RWPE2 (cell line): ENCODE results near the gene NOSTRIN.
"Not testable (repeated sequence)": the region's sequence is repeated elsewhere in the genome, so short reads cannot be mapped to it uniquely, and the experiment has no call there.

Source experiments
- ATAC-seq: fragments of 200-7000 bp; cut with Tn5 transposase; 3 replicates; pipeline ENCODE4 v1.9.1; 2021; ENCODE audit warnings: low read depth
- DNase-seq: peaks from one replicate; pipeline ENCODE4 v3.0.0-alpha.2; 2020; ENCODE audit warnings: low spot score
- H3K27ac ChIP-seq: fragments of 450-650 bp; 2 replicates; pipeline ENCODE4 v1.5.1; 2017; ENCODE audit warnings: mild to moderate bottlenecking; ENCODE audit not compliant: poor library complexity, severe bottlenecking
- H3K27me3 ChIP-seq: fragments of 250-450 bp; sonication (Bioruptor Pico); 2 replicates; pipeline ENCODE4 v1.5.1; 2021; ENCODE audit warnings: mild to moderate bottlenecking, moderate library complexity; ENCODE audit not compliant: insufficient read depth, poor library complexity, severe bottlenecking
- H3K36me3 ChIP-seq: fragments of 250-450 bp; sonication (Bioruptor Pico); 2 replicates; pipeline ENCODE4 v1.5.1; 2020; ENCODE audit warnings: low read depth, mild to moderate bottlenecking, moderate library complexity
- H3K4me1 ChIP-seq: fragments of 250-450 bp; sonication (Bioruptor Pico); 2 replicates; pipeline ENCODE4 v1.5.1; 2021; ENCODE audit warnings: mild to moderate bottlenecking, moderate library complexity; ENCODE audit not compliant: insufficient read depth, poor library complexity, severe bottlenecking
- H3K4me3 ChIP-seq: fragments of 250-450 bp; sonication (Bioruptor Pico); 2 replicates; pipeline ENCODE4 v1.5.1; 2021; ENCODE audit warnings: mild to moderate bottlenecking, moderate library complexity; ENCODE audit not compliant: severe bottlenecking
- H3K9me3 ChIP-seq: fragments of 250-450 bp; sonication (Bioruptor Pico); 2 replicates; pipeline ENCODE4 v1.5.1; 2021; ENCODE audit warnings: mild to moderate bottlenecking, moderate library complexity; ENCODE audit not compliant: severe bottlenecking
- CTCF ChIP-seq: fragments of 450-650 bp; IDR thresholded peaks from one replicate; pipeline ENCODE4 v1.5.1; 2017; ENCODE audit warnings: mild to moderate bottlenecking, moderate library complexity; ENCODE audit not compliant: poor library complexity, severe bottlenecking

NOSTRIN gene

GRCh38 chr2:168790226-168790902 is 12.1 kb upstream of the NOSTRIN start:
- ATAC-seq: no peak
- TF ChIP-seq CTCF: no peak
- H3K4me1 ChIP-seq: no peaks in the 10 kb centered on the region
- no peak for DNase-seq
- no peaks in the 10 kb centered on the region for H3K36me3 ChIP-seq
- no peaks in the 10 kb centered on the region for H3K9me3 ChIP-seq
- H3K4me3 ChIP-seq: no peak overlapping the region
- no peak overlapping the region for H3K27ac ChIP-seq
- H3K27me3 ChIP-seq: no peaks in the 10 kb centered on the region

GRCh38 chr2:168791140-168791539 is 11.3 kb upstream of the NOSTRIN start:
- H3K27ac ChIP-seq, H3K27me3 ChIP-seq, H3K36me3 ChIP-seq, ATAC-seq, H3K4me3 ChIP-seq, DNase-seq, H3K9me3 ChIP-seq, H3K4me1 ChIP-seq: not testable (repeated sequence)

GRCh38 chr2:168793596-168793995 is 8.8 kb upstream of the NOSTRIN start:
- Histone ChIP-seq H3K9me3 (no peaks in the 10 kb centered on the region), H3K27ac (no peak overlapping the region), H3K36me3 (no peaks in the 10 kb centered on the region), H3K27me3 (no peaks in the 10 kb centered on the region), H3K4me1 (no peaks in the 10 kb centered on the region), H3K4me3 (no peak overlapping the region)
- TF ChIP-seq CTCF: no peak
- DNase-seq (no peak), ATAC-seq (no peak)

GRCh38 chr2:168794968-168795367 is 7.5 kb upstream of the NOSTRIN start:
- H3K9me3 ChIP-seq: no peaks in the 10 kb centered on the region
- no peaks in the 10 kb centered on the region for H3K36me3 ChIP-seq
- no peak overlapping the region for H3K27ac ChIP-seq
- no peaks in the 10 kb centered on the region for H3K4me1 ChIP-seq
- no peaks in the 10 kb centered on the region for H3K27me3 ChIP-seq
- no peak for DNase-seq
- no peak for ATAC-seq
- no peak overlapping the region for H3K4me3 ChIP-seq
- TF ChIP-seq CTCF: no peak

- Histone ChIP-seq H3K4me1 (no peaks in the 10 kb centered on the region), H3K4me3 (no peak overlapping the region), H3K27ac (no peak overlapping the region), H3K27me3 (no peaks in the 10 kb centered on the region), H3K9me3 (no peaks in the 10 kb centered on the region), H3K36me3 (no peaks in the 10 kb centered on the region)
- TF ChIP-seq CTCF: no peak
- DNase-seq (no peak), ATAC-seq (no peak)
These were observed 6.3 kb upstream of the NOSTRIN start for GRCh38 chr2:168796090-168796577.
